Measurements from ENCODE around the gene PPM1D.

The PPM1D gene

DNA sequence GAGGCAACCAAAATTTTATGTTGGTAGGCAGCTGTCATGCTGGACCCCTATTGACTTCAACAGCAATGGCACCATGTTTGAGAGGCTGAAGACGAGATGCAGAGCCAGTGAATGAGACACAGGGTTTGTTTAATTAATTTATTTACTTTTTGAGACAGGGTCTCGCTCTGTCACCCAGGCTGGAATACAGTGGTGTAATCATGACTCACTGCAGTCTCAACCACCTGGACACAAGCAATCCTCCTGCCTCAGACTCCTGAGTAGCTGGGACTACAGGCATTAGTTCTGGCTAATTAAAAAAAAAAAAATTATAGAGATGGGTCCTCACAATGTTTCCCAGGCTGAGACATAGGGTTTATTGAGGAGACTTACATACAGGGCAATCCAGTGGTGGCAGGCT lies 36.2 kb upstream of the PPM1D start:
- Histone ChIP-seq H3K9me2 (replicated peaks; ENCODE audit: low read depth, low read length) (no peaks in the 10 kb centered on the region), H4K20me1 (ENCODE audit: insufficient read depth, low read length, poor library complexity, severe bottlenecking) (no peaks in the 10 kb centered on the region), H3K9ac (ENCODE audit: low read depth, low read length, poor library complexity, severe bottlenecking) (no peak overlapping the region), H3K79me2 (ENCODE audit: insufficient read depth, low read length) (no peaks in the 10 kb centered on the region), H3K27me3 (ENCODE audit: insufficient read depth, low read length, poor library complexity, severe bottlenecking) (no peaks in the 10 kb centered on the region), H3K36me3 (ENCODE audit: insufficient read depth, low read length) (no peaks in the 10 kb centered on the region), H3F3A (ENCODE audit: low read depth) (no peaks in the 10 kb centered on the region), H3K4me1 (ENCODE audit: insufficient read depth, low read length, poor library complexity, severe bottlenecking) (no peaks in the 10 kb centered on the region), H3K4me2 (ENCODE audit: low read depth, low read length, poor library complexity, severe bottlenecking) (no peak overlapping the region), H3K4me3 (ENCODE audit: low read length, poor library complexity, severe bottlenecking) (no peak overlapping the region), H3K9me3 (ENCODE audit: insufficient read depth, low read depth, low read length) (no peaks in the 10 kb centered on the region), H2AFZ (ENCODE audit: low read length) (no peak overlapping the region)
- TF ChIP-seq, protein P1, sequence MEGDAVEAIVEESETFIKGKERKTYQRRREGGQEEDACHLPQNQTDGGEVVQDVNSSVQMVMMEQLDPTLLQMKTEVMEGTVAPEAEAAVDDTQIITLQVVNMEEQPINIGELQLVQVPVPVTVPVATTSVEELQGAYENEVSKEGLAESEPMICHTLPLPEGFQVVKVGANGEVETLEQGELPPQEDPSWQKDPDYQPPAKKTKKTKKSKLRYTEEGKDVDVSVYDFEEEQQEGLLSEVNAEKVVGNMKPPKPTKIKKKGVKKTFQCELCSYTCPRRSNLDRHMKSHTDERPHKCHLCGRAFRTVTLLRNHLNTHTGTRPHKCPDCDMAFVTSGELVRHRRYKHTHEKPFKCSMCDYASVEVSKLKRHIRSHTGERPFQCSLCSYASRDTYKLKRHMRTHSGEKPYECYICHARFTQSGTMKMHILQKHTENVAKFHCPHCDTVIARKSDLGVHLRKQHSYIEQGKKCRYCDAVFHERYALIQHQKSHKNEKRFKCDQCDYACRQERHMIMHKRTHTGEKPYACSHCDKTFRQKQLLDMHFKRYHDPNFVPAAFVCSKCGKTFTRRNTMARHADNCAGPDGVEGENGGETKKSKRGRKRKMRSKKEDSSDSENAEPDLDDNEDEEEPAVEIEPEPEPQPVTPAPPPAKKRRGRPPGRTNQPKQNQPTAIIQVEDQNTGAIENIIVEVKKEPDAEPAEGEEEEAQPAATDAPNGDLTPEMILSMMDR (conservative IDR thresholded peaks at IDR 0.05; ENCODE audit: low read length) = no peak
- TF ChIP-seq EZH2phosphoT487 (IDR thresholded peaks at IDR 0.05; ENCODE audit: borderline replicate concordance) = no peak

DNA sequence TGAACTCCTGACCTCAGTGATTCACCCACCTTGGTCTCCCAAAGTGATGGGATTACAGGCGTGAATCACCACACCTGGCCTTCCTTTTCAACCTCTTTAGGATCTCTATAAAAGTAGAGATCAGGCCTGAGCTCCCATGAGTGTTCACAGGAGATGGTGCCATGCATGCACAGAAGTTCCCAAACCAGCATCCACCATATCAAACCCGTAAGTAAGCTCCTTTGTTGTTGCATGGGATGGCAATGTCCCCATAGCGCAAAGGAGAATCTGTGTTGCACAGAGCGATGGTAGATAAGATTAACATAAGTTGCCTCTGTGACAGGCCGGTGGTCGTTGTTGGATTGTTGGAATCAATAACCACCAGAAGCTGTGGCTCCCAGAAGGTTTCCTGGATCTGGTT lies 34.8 kb upstream of the PPM1D start:
- Histone ChIP-seq H3K79me2 (ENCODE audit: insufficient read depth, low read length) (no peaks in the 10 kb centered on the region), H3K9me2 (replicated peaks; ENCODE audit: low read depth, low read length) (no peaks in the 10 kb centered on the region), H3F3A (ENCODE audit: low read depth) (no peaks in the 10 kb centered on the region), H3K4me2 (ENCODE audit: low read depth, low read length, poor library complexity, severe bottlenecking) (no peak overlapping the region), H4K20me1 (ENCODE audit: insufficient read depth, low read length, poor library complexity, severe bottlenecking) (no peaks in the 10 kb centered on the region), H3K36me3 (ENCODE audit: insufficient read depth, low read length) (no peaks in the 10 kb centered on the region), H3K4me3 (ENCODE audit: low read length, poor library complexity, severe bottlenecking) (no peak overlapping the region), H3K9ac (ENCODE audit: low read depth, low read length, poor library complexity, severe bottlenecking) (no peak overlapping the region), H3K27me3 (ENCODE audit: insufficient read depth, low read length, poor library complexity, severe bottlenecking) (no peaks in the 10 kb centered on the region), H3K4me1 (ENCODE audit: insufficient read depth, low read length, poor library complexity, severe bottlenecking) (no peaks in the 10 kb centered on the region), H3K9me3 (ENCODE audit: insufficient read depth, low read depth, low read length) (no peaks in the 10 kb centered on the region), H2AFZ (ENCODE audit: low read length) (no peak overlapping the region)
- TF ChIP-seq, protein P1 (conservative IDR thresholded peaks at IDR 0.05; ENCODE audit: low read length) = no peak
- no peak for TF ChIP-seq EZH2phosphoT487 (IDR thresholded peaks at IDR 0.05; ENCODE audit: borderline replicate concordance)

DNA sequence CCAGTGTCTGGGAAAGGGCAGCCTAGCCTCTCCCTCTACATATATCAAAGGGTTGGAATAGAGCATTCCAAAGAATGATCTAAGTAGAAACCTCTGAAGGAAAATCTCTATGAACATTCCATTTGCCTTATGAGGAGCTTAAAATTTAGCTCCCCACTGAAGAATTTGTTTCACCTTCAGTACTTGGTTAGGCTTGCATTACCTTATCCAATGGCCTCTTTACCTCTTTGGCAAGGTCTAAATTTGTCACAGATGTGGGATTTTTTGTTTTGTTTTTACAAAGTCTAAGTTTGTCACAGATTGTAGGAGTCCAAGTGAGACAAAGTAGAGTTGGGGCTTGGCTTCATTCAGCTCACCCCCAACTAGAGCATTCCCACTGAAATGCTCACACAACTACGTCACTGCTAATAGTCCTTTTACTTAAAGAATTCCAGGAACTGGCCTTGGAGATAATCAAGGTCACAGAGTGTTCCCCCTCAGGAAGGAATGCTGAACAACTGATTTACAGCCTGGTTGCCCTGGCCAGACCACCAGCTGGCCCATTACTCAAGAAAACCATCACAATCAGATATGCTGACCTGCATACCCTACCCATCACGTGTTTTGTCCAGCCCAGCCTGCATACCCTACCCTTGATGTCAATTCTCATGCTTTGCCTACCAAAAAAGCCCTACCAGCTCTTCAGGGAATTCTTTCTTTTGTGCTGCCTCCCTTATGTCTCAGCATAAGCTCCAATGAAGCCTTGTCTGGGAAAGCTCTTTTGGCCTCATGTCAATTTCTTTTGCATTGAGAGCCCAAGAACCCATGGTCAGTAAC lies 26.5 kb upstream of the PPM1D start:
- Histone ChIP-seq H3K4me2 (ENCODE audit: low read depth, low read length, poor library complexity, severe bottlenecking) (no peak overlapping the region), H3K27me3 (ENCODE audit: insufficient read depth, low read length, poor library complexity, severe bottlenecking) (no peaks in the 10 kb centered on the region), H3K4me1 (ENCODE audit: insufficient read depth, low read length, poor library complexity, severe bottlenecking) (no peaks in the 10 kb centered on the region), H3K36me3 (ENCODE audit: insufficient read depth, low read length) (no peaks in the 10 kb centered on the region), H3K79me2 (ENCODE audit: insufficient read depth, low read length) (no peaks in the 10 kb centered on the region), H3K4me3 (ENCODE audit: low read length, poor library complexity, severe bottlenecking) (no peak overlapping the region), H4K20me1 (ENCODE audit: insufficient read depth, low read length, poor library complexity, severe bottlenecking) (no peaks in the 10 kb centered on the region), H3K9me2 (replicated peaks; ENCODE audit: low read depth, low read length) (no peaks in the 10 kb centered on the region), H3F3A (ENCODE audit: low read depth) (no peaks in the 10 kb centered on the region), H3K9me3 (ENCODE audit: insufficient read depth, low read depth, low read length) (no peaks in the 10 kb centered on the region; the same call in 1 of the 2 replicates), H3K9ac (ENCODE audit: low read depth, low read length, poor library complexity, severe bottlenecking) (no peak overlapping the region), H2AFZ (ENCODE audit: low read length) (no peak overlapping the region)
- no peak for TF ChIP-seq EZH2phosphoT487 (IDR thresholded peaks at IDR 0.05; ENCODE audit: borderline replicate concordance)
- TF ChIP-seq, protein P1 (conservative IDR thresholded peaks at IDR 0.05; ENCODE audit: low read length) = no peak

All from Loucy (cell line).